GM18505 (cell line): ENCODE results near the gene CD6.

Experiments used
- ATAC-seq: cut with Tn5 transposase; IDR thresholded peaks from one replicate; pipeline ENCODE4 v1.9.1; 2021; ENCODE audit not compliant: unreplicated experiment
- POLR2A ChIP-seq: IDR thresholded peaks from 4 replicates; pipeline ENCODE4 v1.6.1; 2011; ENCODE audit warnings: borderline replicate concordance; ENCODE audit not compliant: insufficient read depth, insufficient read length; ENCODE audit errors: extremely low read depth

The CD6 gene

GRCh38 chr11:60991457-60991856 lies 20.0 kb downstream of the CD6 start:
- TF ChIP-seq POLR2A: no peak

GRCh38 chr11:60992842-60993409 lies 21.4 kb downstream of the CD6 start:
- ATAC-seq: no peak
- no peak for TF ChIP-seq POLR2A

More at GRCh38 chr11:60991457-60991856, 20.0 kb downstream of the CD6 start:
- no peak for ATAC-seq

GRCh38 chr11:60993615-60994014 lies 22.1 kb downstream of the CD6 start:
- ATAC-seq: no peak
- no peak for TF ChIP-seq POLR2A

- no peak for ATAC-seq
- no peak for TF ChIP-seq POLR2A
Measured at GRCh38 chr11:60994541-60995080, 23.1 kb downstream of the CD6 start.

GRCh38 chr11:60995798-60996197 lies 24.3 kb downstream of the CD6 start:
- TF ChIP-seq POLR2A: no peak
- ATAC-seq: no peak

- no peak for ATAC-seq
- no peak for TF ChIP-seq POLR2A
Measured at GRCh38 chr11:60996381-60997138, 25.1 kb downstream of the CD6 start.

- no peak for TF ChIP-seq POLR2A
- no peak for ATAC-seq
Measured at GRCh38 chr11:61000426-61000825, 28.9 kb downstream of the CD6 start.

- no peak for ATAC-seq
- no peak for TF ChIP-seq POLR2A
Measured at GRCh38 chr11:61001931-61002330, 30.5 kb downstream of the CD6 start.

GRCh38 chr11:61002598-61002997 lies 31.1 kb downstream of the CD6 start:
- no peak for TF ChIP-seq POLR2A
- ATAC-seq: no peak

GRCh38 chr11:61004180-61004611 lies 32.7 kb downstream of the CD6 start:
- TF ChIP-seq POLR2A: no peak
- ATAC-seq: no peak

GRCh38 chr11:61004761-61005181 lies 33.3 kb downstream of the CD6 start:
- TF ChIP-seq POLR2A: no peak
- no peak for ATAC-seq

GRCh38 chr11:61007383-61007955 lies 36.0 kb downstream of the CD6 start:
- no peak for TF ChIP-seq POLR2A
- ATAC-seq: no peak

GRCh38 chr11:61007956-61008896 lies 36.7 kb downstream of the CD6 start:
- ATAC-seq: no peak
- no peak for TF ChIP-seq POLR2A
